Ectodermal cell (in vitro differentiated cells): Measurements from ENCODE around the gene ALOX5AP.

ENCODE experiments used
- H3K27ac ChIP-seq: 2 replicates; pipeline ENCODE4 v1.7.0; 2013; ENCODE audit warnings: mild to moderate bottlenecking, low read depth, low read length; ENCODE audit not compliant: insufficient read depth, poor library complexity, severe bottlenecking
- H3K27me3 ChIP-seq: 2 replicates; pipeline ENCODE4 v1.7.0; 2013; ENCODE audit warnings: mild to moderate bottlenecking, low read length; ENCODE audit not compliant: insufficient read depth, control insufficient read depth, poor library complexity, severe bottlenecking
- H3K36me3 ChIP-seq: one replicate; pipeline ENCODE4 v1.7.0; 2013; ENCODE audit warnings: low read length; ENCODE audit not compliant: control insufficient read depth, insufficient read depth
- H3K4me1 ChIP-seq: one replicate; pipeline ENCODE4 v1.7.0; 2013; ENCODE audit warnings: low read length; ENCODE audit not compliant: control insufficient read depth, insufficient read depth
- H3K4me3 ChIP-seq: 2 replicates; pipeline ENCODE4 v1.7.0; 2013; ENCODE audit warnings: low read depth, low read length, control low read depth; ENCODE audit not compliant: insufficient read depth
- H3K9me3 ChIP-seq: 2 replicates; pipeline ENCODE4 v1.7.0; 2013; ENCODE audit warnings: mild to moderate bottlenecking, low read length, moderate library complexity; ENCODE audit not compliant: control insufficient read depth
- WGBS, 2 experiments: methylation state at CpG; one replicate each; pipeline ENCODE4 v1.1.7; 2013; ENCODE audit warnings: missing lambda C conversion rate in 2 of 2; 5-methylcytosine and 5-hydroxymethylcytosine counted together

ALOX5AP gene

DNA sequence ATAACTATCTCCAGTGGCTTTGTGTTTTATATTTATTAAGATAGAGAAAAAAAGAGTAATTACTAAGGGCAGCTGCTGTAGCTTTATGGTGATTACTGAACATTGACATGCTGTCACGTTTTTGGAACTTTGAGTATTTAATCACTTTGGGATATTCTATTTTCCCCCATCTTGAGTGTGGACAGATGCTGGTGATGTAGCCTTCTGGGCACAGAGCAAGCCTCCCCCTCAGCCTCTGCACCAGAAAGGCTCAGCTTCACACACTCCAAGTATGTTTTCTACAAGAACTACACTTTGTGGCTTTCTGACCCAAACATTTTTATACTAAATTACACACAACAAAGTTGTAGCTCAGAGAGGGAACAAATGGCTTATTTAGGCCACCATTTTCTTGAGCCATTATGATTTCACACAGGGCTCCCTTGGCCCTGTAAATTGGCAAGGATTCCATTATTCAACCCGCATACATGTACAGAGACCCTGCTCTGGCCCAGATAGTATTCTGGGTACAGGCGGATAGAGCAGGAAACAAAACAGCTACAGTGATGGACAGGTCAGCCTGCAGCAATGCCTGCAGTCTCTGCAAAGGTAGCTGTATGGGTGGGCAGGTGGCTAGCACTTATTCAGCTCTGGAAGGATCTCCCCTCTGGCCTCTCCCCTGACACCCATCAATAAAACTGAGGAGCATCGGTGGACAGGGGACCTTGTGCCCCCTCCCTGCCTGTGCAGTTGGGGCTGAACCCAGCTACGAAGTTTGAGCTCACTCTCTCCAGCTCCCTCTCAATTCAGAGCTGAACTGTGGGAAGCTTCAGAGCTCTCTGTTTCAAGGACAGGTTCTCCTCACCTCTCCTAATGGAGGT is 1.3 kb downstream of the ALOX5AP start:
- WGBS, 2 experiments: 86 to 92% methylated on average over 5 of the region's 5 CpGs
- H3K4me1 ChIP-seq: peaks cover 4% of the 10 kb centered on the region
- H3K36me3 ChIP-seq: no peaks in the 10 kb centered on the region
- no peak overlapping the region for H3K27ac ChIP-seq
- no peaks in the 10 kb centered on the region for H3K27me3 ChIP-seq
- H3K9me3 ChIP-seq: no peaks in the 10 kb centered on the region
- no peak overlapping the region for H3K4me3 ChIP-seq

DNA sequence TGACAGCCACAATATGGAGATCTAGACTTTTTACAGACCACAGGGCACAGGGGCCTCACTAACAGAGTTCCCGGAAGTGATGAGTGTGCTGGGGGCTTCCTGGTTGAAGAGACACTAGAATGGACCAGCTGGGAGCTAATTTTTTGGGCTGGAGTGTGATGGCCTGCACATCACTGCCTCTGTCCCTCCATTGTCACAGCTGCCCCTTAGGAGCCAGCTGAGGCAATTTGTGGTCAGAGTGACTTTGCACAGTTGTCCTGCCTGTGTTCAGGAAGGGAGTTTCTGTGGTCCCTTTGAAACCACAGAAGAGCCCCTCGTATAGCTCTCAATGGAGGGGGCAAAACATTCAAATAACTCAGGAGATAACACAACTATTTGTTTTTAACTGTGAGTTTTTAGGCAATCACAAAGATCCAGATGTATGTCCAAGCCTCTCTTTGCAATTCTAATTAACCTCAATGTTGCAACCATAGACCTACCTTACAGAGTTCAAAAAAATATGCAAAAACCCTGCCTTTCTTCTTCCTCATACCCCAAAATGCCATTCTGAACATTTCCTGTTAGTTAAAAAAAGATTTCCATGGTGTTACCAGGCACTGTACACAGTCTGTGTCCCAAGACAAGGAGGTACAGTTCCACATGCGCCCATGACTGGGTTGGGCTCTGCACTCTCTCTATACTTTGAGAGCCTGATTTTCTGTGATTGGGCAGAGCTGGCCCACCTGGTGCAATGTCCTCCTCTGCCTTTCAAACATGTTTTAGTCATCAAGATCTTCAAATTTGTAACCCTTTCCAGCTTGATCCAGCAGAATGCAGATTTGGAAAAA is 2.4 kb downstream of the ALOX5AP start:
- no peaks in the 10 kb centered on the region for H3K27me3 ChIP-seq
- H3K9me3 ChIP-seq: no peaks in the 10 kb centered on the region
- WGBS, 2 experiments: 90 to 94% methylated on average over 3 of the region's 3 CpGs
- H3K36me3 ChIP-seq: no peaks in the 10 kb centered on the region
- no peaks in the 10 kb centered on the region for H3K4me1 ChIP-seq
- no peak overlapping the region for H3K27ac ChIP-seq
- no peak overlapping the region for H3K4me3 ChIP-seq

DNA sequence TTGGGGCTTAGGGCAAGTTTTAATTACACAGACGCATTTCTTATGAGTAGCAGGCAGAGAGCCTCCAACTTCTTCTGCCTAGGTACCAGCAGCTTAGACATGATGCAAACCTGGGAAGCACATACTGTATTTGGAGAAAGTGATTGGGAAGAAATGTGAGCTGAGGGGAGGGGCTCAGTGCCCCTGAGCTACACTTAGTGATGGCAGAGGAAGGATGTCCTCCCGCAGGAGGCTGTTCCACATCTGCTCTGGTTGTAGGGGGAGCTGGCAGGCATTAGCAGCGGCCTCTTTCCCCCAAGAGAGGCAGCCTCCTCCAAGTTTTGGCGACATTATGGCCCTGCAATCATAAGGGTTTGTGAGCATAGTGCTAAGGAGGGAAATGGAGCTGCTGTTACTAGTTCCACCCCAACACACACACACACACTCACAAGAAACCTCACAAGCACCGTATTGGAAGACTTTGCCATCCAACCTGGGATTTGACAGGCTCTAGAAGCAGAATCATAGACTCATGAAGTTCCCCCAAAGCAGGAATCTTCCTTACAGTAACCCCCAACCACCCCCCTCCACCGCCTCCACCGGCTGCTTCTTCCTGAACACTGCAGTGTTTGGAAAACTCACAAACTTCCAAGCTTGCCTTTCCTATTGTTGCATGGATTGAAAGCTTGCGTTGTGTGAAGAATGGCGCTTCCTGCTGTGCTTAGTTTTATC is 3.3 kb downstream of the ALOX5AP start:
- H3K9me3 ChIP-seq: no peaks in the 10 kb centered on the region
- WGBS, 2 experiments: 71 to 79% methylated on average over 9 of the region's 9 CpGs
- H3K4me3 ChIP-seq: no peak overlapping the region
- H3K4me1 ChIP-seq: no peaks in the 10 kb centered on the region
- no peaks in the 10 kb centered on the region for H3K27me3 ChIP-seq
- no peaks in the 10 kb centered on the region for H3K36me3 ChIP-seq
- H3K27ac ChIP-seq: no peak overlapping the region

DNA sequence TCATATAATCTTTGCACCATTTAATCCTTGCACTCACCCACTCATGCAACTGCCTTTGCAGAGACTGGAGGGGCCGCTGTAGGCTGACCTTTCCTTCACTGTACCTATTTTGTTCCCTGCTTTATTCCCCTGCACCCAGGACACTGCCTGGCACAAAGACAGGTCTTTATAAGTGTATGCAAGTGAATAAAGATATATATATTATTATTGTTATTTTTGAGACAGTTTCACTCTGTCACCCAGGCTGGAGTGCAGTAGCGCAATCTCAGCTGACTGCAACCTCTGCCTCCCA is 3.8 kb downstream of the ALOX5AP start:
- 93 to 100% methylated on average over 2 of the region's 2 CpGs for WGBS, 2 experiments
- Histone ChIP-seq H3K27me3 (no peaks in the 10 kb centered on the region), H3K9me3 (no peaks in the 10 kb centered on the region), H3K27ac (no peak overlapping the region), H3K36me3 (no peaks in the 10 kb centered on the region), H3K4me1 (no peaks in the 10 kb centered on the region), H3K4me3 (no peak overlapping the region)

DNA sequence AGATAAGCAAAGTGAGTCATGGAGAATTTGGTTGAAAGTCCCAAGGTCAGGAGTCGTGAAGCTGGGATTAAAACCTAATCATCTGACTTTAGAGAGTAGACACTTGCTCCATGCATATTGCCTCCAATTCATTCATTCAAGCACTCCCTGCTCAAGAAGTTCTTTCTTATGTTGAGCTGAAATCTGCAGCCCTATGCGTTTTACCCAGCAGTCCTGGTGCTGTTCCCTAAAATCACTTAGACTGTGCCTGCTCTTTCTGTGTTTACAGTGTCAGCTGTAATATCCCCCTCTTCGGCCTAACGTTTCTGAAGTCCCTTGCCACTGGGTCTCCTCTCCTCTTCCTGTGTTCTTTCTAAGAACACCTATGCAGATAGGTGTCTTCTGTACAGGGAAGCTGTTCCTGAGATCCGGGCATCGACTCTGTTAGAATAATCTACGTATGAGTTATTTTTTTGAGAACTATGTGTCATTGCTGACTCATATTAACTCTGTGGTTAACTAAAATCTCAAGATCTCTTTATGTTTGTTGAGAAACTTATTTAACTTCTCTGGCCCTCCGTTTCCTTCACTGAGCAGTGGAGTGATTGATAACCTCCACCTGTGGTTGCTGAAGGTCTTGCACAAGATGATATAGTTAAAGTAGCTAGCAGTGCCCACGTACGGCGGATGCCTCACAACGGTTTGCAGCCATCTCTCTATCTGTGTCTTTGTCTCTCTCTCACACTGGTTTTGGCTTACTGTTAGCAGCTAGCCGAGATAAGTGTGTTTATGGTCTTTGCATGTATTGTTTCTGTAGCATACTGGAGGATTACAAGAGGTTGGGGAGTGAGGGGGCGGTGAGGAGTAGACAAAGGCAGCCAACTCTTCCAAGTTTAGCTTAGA is 4.7 kb downstream of the ALOX5AP start:
- Histone ChIP-seq H3K36me3 (no peaks in the 10 kb centered on the region), H3K27me3 (no peaks in the 10 kb centered on the region), H3K4me1 (no peaks in the 10 kb centered on the region), H3K9me3 (no peaks in the 10 kb centered on the region), H3K4me3 (no peak overlapping the region), H3K27ac (no peak overlapping the region)
- WGBS, 2 experiments: 79 to 82% methylated on average over 14 of the region's 14 CpGs

DNA sequence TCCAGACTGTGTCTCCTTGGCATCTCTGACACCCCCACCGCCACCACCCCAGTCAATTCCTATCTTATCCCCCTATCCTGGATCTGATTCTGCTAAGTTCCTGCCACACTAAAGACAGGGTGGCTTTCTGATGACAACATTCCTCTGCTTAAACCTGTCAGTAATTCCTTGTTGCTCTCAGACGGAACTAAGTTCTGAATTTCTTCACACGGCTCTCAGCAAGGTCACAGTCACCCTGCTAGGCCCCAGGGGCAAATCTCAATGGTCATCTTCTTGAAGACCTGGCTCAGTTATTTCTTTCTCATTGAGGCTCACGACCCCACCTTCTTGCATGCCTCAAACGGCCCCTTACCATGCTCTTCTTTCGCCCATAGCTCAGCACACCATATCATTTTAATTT is 7.6 kb downstream of the ALOX5AP start:
- Histone ChIP-seq H3K9me3 (no peaks in the 10 kb centered on the region), H3K4me1 (no peaks in the 10 kb centered on the region), H3K4me3 (no peak overlapping the region), H3K36me3 (no peaks in the 10 kb centered on the region), H3K27ac (no peak overlapping the region), H3K27me3 (no peaks in the 10 kb centered on the region)
- WGBS, 2 experiments: 84 to 92% methylated on average over 6 of the region's 6 CpGs

DNA sequence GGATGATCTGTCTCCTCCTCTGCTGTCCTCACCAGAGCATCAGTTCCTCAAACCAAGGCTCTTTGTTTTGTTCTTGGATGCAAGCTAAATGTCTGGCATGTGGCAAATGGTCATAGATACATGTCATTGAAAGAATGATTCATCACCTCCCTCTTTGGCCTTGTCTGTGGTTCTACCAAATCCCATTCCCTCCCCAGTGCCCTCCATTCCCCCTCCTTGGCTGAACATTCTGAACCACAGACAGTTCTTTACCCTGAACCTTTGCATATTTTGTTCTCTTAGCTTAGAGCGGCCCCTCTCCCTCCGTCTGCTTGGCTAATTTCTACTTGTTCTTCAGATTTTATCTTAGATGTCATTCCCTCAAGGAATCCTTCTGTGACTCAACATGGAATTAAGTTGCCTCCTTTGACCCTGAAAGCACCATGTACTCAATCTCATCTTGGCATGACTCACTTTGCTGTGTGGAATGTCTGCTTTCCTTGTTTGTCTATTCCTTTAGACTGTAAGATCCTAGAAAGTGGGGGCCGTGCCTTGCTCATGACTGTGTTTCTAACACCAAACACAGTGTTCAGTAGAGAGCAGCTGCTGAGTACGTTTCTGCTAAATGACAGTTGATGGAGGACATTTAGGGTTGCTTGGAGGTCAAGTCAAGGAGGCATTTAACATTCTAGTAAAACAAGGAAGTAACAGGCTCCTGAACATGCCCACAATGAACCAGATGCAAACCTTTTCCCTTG is 8.1 kb downstream of the ALOX5AP start:
- Histone ChIP-seq H3K27me3 (no peaks in the 10 kb centered on the region), H3K9me3 (no peaks in the 10 kb centered on the region), H3K36me3 (no peaks in the 10 kb centered on the region), H3K4me3 (no peak overlapping the region), H3K27ac (no peak overlapping the region), H3K4me1 (no peaks in the 10 kb centered on the region)
- WGBS, 2 experiments: 93 to 94% methylated on average over 4 of the region's 4 CpGs

DNA sequence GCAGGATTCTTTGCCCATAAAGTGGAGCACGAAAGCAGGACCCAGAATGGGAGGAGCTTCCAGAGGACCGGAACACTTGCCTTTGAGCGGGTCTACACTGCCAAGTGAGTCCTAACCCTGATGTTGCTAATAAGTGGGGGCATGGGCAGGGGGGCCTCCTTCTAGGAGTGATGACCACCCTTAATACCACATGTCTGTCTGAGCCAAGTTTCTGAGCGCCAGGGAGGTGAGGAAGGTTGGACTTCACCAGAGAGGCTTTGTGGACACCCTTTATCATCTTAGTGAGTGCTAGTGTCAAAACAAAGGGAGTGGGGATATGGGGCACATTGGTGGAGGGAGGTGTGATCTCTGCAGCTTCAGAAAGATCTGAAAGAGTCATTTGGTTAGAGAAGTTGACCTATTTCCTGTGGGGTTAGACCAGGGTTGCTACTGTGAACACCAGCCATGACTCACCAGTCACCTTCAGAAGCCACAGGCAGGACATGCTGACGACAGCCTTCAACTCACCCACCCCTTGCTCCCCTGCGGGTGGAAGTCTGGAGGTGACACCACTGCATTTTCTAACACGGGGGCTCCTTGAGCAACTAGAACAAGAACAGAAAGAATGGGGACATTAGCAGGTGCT is 8.8 kb downstream of the ALOX5AP start:
- Histone ChIP-seq H3K27me3 (no peaks in the 10 kb centered on the region), H3K9me3 (no peaks in the 10 kb centered on the region), H3K36me3 (no peaks in the 10 kb centered on the region), H3K27ac (no peak overlapping the region), H3K4me1 (no peaks in the 10 kb centered on the region), H3K4me3 (no peak overlapping the region)
- 88% methylated on average over 7 of the region's 7 CpGs for WGBS, 2 experiments

DNA sequence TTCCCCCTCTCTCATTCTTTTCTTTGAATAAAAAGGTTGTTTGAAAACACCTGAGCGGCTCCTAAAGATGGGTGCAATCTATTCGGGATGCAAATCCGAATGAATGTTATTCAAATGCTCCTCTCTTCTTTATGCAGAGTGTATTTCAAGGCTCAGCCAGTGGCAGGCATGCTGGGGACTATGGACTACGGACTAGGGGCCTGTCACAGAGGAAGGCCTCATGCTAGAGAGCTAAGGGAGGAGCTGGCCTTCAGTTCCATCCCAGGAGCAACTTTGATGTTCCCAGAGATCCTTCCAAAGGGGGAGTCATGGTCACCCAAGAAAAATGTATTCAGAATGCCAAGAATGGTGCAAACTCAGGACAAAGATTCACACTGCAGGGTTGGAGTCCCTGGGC is 9.3 kb downstream of the ALOX5AP start:
- no peaks in the 10 kb centered on the region for H3K9me3 ChIP-seq
- no peaks in the 10 kb centered on the region for H3K36me3 ChIP-seq
- H3K27me3 ChIP-seq: no peaks in the 10 kb centered on the region
- H3K4me3 ChIP-seq: no peak overlapping the region
- WGBS, 2 experiments: 82 to 89% methylated on average over 4 of the region's 4 CpGs
- no peaks in the 10 kb centered on the region for H3K4me1 ChIP-seq
- H3K27ac ChIP-seq: no peak overlapping the region
